ENCODE results near the gene TSHZ1.

DNA sequence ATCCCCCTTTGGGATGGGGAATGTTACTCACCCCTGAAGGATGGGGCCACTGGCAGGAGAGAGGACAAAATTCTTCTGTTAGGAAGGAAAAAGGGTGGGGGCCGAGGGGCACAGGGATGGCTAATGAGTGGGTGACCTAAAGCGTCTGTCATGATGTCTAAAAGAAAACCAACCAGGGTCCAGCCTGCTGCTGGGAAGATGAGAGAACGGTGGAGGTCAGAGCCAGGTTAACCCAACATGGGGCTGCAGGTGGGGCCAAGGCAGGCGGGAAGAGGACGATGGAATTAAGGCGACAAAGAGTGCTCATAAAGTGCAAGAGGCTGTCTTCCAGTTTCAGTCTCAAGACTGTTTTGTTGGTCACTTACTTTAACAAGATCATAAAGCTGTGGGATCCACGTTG lies 126.8 kb downstream of the TSHZ1 start:
- TF ChIP-seq EZH2 (IDR thresholded peaks at IDR 0.05; ENCODE audit: low read depth, unreplicated experiment) (no peak), CTCF (conservative IDR thresholded peaks at IDR 0.05; ENCODE audit: low read depth in 2 of 2) (no peak), POLR2AphosphoS5 (IDR thresholded peaks at IDR 0.05; ENCODE audit: low read depth) (no peak), EZH2phosphoT487 (IDR thresholded peaks at IDR 0.05; ENCODE audit: unreplicated experiment) (no peak), REST (IDR thresholded peaks at IDR 0.05; ENCODE audit: unreplicated experiment) (no peak), JUNB (IDR thresholded peaks at IDR 0.05; ENCODE audit: unreplicated experiment) (no peak), CREB1 (CRISPR knock-in tag; IDR thresholded peaks at IDR 0.05; ENCODE audit: low read depth) (no peak), ZNF331 (CRISPR knock-in tag; IDR thresholded peaks at IDR 0.05; ENCODE audit: low read depth) (no peak), NANOG (IDR thresholded peaks at IDR 0.05; ENCODE audit: borderline replicate concordance) (no peak), ZNF462 (CRISPR knock-in tag; IDR thresholded peaks at IDR 0.05) (no peak), ZNF114 (CRISPR knock-in tag; IDR thresholded peaks at IDR 0.05) (no peak), STAT1 (IDR thresholded peaks at IDR 0.05; ENCODE audit: unreplicated experiment) (no peak)

Measured in GM23338 (cell line).